Panc1 (cell line): ENCODE data around the gene CRTC1. TPM values are rescaled to one million over a fixed set of nuclear protein-coding genes. Genes with fewer than 3 reads are reported as not detected.

ENCODE experiments used
- ATAC-seq: fragments of 200-7000 bp; cut with Tn5 transposase; 2 replicates; pipeline ENCODE4 v1.9.1; 2020; ENCODE audit warnings: mild to moderate bottlenecking, moderate library complexity
- BruUV-seq: library from RNA; stranded (reverse); fragments of 400-500 nt; replicated peaks from 2 replicates; lab custom pipeline; 2021; lab: Mats Ljungman, UMichigan
- CTCF ChIA-PET: fragments of 300-600 bp; sonication (Branson Sonifier 250); formaldehyde crosslinking; loops from one replicate; lab custom pipeline; 2022; ENCODE audit warnings: antibody characterized with exemption; lab: Charles Lee
- POLR2A ChIA-PET: fragments of 300-600 bp; sonication (Branson Sonifier 250); formaldehyde crosslinking; loops from one replicate; lab custom pipeline; 2022; ENCODE audit warnings: antibody characterized with exemption; lab: Charles Lee
- DNase-seq: peaks from one replicate; pipeline ENCODE4 v3.0.0-alpha.2; 2010; ENCODE audit warnings: low read depth, low spot score
- H3K27ac ChIP-seq: 2 replicates; pipeline ENCODE4 v1.5.1; 2011; ENCODE audit warnings: mild to moderate bottlenecking, low read length, inconsistent platforms
- H3K27me3 ChIP-seq: fragments of 200-500 bp; sonication (Bioruptor generic); 2 replicates; pipeline ENCODE4 v1.6.0; 2014; ENCODE audit warnings: low read length, inconsistent platforms; ENCODE audit not compliant: control insufficient read depth, insufficient read depth
- H3K36me3 ChIP-seq: fragments of 200-500 bp; sonication (Bioruptor generic); 2 replicates; pipeline ENCODE4 v1.5.1; 2014; ENCODE audit warnings: inconsistent platforms, mild to moderate bottlenecking, low read length, moderate library complexity; ENCODE audit not compliant: control insufficient read depth, insufficient read depth
- H3K4me1 ChIP-seq: 2 replicates; pipeline ENCODE4 v1.5.1; 2011; ENCODE audit warnings: inconsistent platforms, mild to moderate bottlenecking, low read length, moderate library complexity; ENCODE audit not compliant: control insufficient read depth, insufficient read depth
- H3K4me3 ChIP-seq, 2 experiments: 2 replicates each; pipeline ENCODE4 v1.5.1; 2011 to 2012; ENCODE audit warnings: low read depth in 2 of 2, low read length in 2 of 2, mild to moderate bottlenecking in 2 of 2, inconsistent platforms in 1 of 2, moderate library complexity in 1 of 2
- H3K9me3 ChIP-seq: fragments of 200-500 bp; sonication (Bioruptor generic); 2 replicates; pipeline ENCODE4 v1.5.1; 2014; ENCODE audit warnings: low read depth, mild to moderate bottlenecking, inconsistent platforms, low read length, moderate library complexity; ENCODE audit not compliant: control insufficient read depth, insufficient read depth
- CTCF ChIP-seq: fragments of 450-650 bp; IDR thresholded peaks from 2 replicates; pipeline ENCODE4 v1.5.1; 2017; ENCODE audit warnings: mild to moderate bottlenecking
- POLR2AphosphoS5 ChIP-seq: IDR thresholded peaks from 2 replicates; pipeline ENCODE4 v1.6.1; 2012; ENCODE audit warnings: mild to moderate bottlenecking, low read depth, low read length, moderate library complexity
- REST ChIP-seq, 2 experiments: IDR thresholded peaks; 2 replicates each; pipeline ENCODE4 v1.6.1; 2011 to 2012; ENCODE audit warnings: low read depth in 2 of 2, control low read depth in 1 of 2, low read length in 1 of 2, mild to moderate bottlenecking in 1 of 2, moderate library complexity in 1 of 2; ENCODE audit not compliant: insufficient read depth in 1 of 2
- SIN3A ChIP-seq: IDR thresholded peaks from 2 replicates; pipeline ENCODE4 v1.6.1; 2012; ENCODE audit warnings: low read depth, mild to moderate bottlenecking, low read length, moderate library complexity, borderline replicate concordance; ENCODE audit not compliant: insufficient read depth
- TCF7L2 ChIP-seq: IDR thresholded peaks from 2 replicates; pipeline ENCODE4 v1.6.1; 2011; ENCODE audit warnings: mild to moderate bottlenecking, low read depth, low read length, inconsistent platforms
- in situ Hi-C: cut with HindIII; loops from 2 replicates; pipeline ENCODE4 v1.10.0; 2016; ENCODE audit warnings: low sequenced_read_pairs, low pct_unique_long_range_greater_than_20kb
- intact Hi-C: fragments of 100-400 bp; cut with micrococcal nuclease; formaldehyde crosslinking; loops from one replicate; pipeline ENCODE4 v1.10.0; 2022; ENCODE audit not compliant: unreplicated experiment
- total RNA-seq: library from RNA; stranded (reverse); gene quantifications from one replicate; pipeline ENCODE4 v1.2.1, GENCODE V29; 2021; ENCODE audit not compliant: unreplicated experiment

CRTC1 gene
- total RNA-seq, 1 experiment from 2014 or later = 18.2 TPM

- in situ Hi-C loops (no loop called here), intact Hi-C loops (no loop called here)
- Histone ChIP-seq H3K27me3 (no peaks in the 10 kb centered on the region), H3K27ac (no peak overlapping the region), H3K4me3 (no peak overlapping the region), H3K9me3 (no peaks in the 10 kb centered on the region), H3K36me3 (no peaks in the 10 kb centered on the region), H3K4me1 (no peaks in the 10 kb centered on the region)
- ChIA-PET POLR2A (interaction anchor here (0.6 kb wide), 1 partner anchor 10 kb away, joined by 4 read pairs; no protein-coding TSS in a partner anchor), CTCF (interaction anchor here (0.6 kb wide), 1 partner anchor 123 kb away, joined by 6 read pairs; no protein-coding TSS in a partner anchor)
- TF ChIP-seq POLR2AphosphoS5 (no peak), TCF7L2 (no peak), SIN3A (no peak), REST (IDR thresholded peaks at IDR 0.05; ENCODE audit: insufficient read depth in 1 of 2, low read depth in 2 of 2, low read length in 1 of 2) (no peak), CTCF (no peak)
- no peak for ATAC-seq
- DNase-seq = no peak
- no TSS peak for BruUV-seq
These were observed 58.8 kb downstream of the CRTC1 start for GRCh38 chr19:18742324-18742723.

- TF ChIP-seq REST (IDR thresholded peaks at IDR 0.05; ENCODE audit: insufficient read depth in 1 of 2, low read depth in 2 of 2, low read length in 1 of 2) (no peak), CTCF (no peak), TCF7L2 (no peak), POLR2AphosphoS5 (no peak), SIN3A (no peak)
- Histone ChIP-seq H3K27ac (no peak overlapping the region), H3K4me3 (no peak overlapping the region), H3K27me3 (no peaks in the 10 kb centered on the region), H3K36me3 (no peaks in the 10 kb centered on the region), H3K9me3 (no peaks in the 10 kb centered on the region), H3K4me1 (no peaks in the 10 kb centered on the region)
- CTCF ChIA-PET = no interaction called here
- BruUV-seq = no TSS peak
- POLR2A ChIA-PET = interaction anchor here (0.6 kb wide), 1 partner anchor 290 kb away, joined by 3 read pairs; the partner anchor contains the start of gene SUGP2
- intact Hi-C loops (no loop called here), in situ Hi-C loops (no loop called here)
- DNase-seq = no peak
- ATAC-seq = no peak
These were observed 59.6 kb downstream of the CRTC1 start for GRCh38 chr19:18742838-18743783.
